GM12878 (cell line): Measurements from ENCODE around the gene IL26. TPM values are rescaled to one million over a fixed set of nuclear protein-coding genes. Genes with fewer than 3 reads are reported as not detected.
"Not testable (repeated sequence)": the region's sequence is repeated elsewhere in the genome, so short reads cannot be mapped to it uniquely, and the experiment has no call there.

ENCODE experiments used
- ATAC-seq: fragments of 200-7000 bp; cut with Tn5 transposase; 3 replicates; pipeline ENCODE4 v1.9.1; 2020; ENCODE audit warnings: mild to moderate bottlenecking, moderate library complexity
- BruUV-seq: library from RNA; stranded (reverse); fragments of 400-500 nt; replicated peaks from 2 replicates; lab custom pipeline; 2021; lab: Mats Ljungman, UMichigan
- CTCF ChIA-PET: fragments of 300-600 bp; sonication (Branson Sonifier 250); formaldehyde crosslinking; extraction: SDS; loops from one replicate; lab custom pipeline; 2021; ENCODE audit warnings: inconsistent platforms; lab: Yijun Ruan, JAX
- POLR2A ChIA-PET: fragments of 350-600 bp; formaldehyde crosslinking; extraction: SDS; loops from one replicate; lab custom pipeline; 2021; ENCODE audit warnings: inconsistent platforms; lab: Charles Lee
- RAD21 ChIA-PET: fragments of 300-600 bp; sonication (Branson Sonifier 250); formaldehyde crosslinking; loops from one replicate; lab custom pipeline; 2023; ENCODE audit warnings: antibody characterized with exemption; ENCODE audit not compliant: unreplicated experiment; lab: Charles Lee
- SMC1A ChIA-PET: fragments of 300-600 bp; sonication (Branson Sonifier 250); formaldehyde crosslinking; loops from one replicate; lab custom pipeline; 2023; ENCODE audit not compliant: unreplicated experiment, uncharacterized antibody; lab: Charles Lee
- DNase-seq: peaks from one replicate; pipeline ENCODE4 v3.0.0-alpha.2; 2011; ENCODE audit warnings: low read depth, low spot score
- FAIRE-seq: peaks from 3 replicates; lab custom pipeline; 2011; peaks lifted over from hg19 to GRCh38; lab: Jason Lieb, UNC
- H2AFZ ChIP-seq: 2 replicates; pipeline ENCODE4 v1.6.0; 2011; ENCODE audit warnings: low read depth, low read length, control low read depth; ENCODE audit not compliant: control insufficient read depth
- H3K27ac ChIP-seq: 2 replicates; pipeline ENCODE4 v1.5.1; 2011; ENCODE audit warnings: control low read depth; ENCODE audit not compliant: control insufficient read depth, insufficient read depth
- H3K27me3 ChIP-seq, 2 experiments: replicated peaks in 1 of 2; 2 replicates each; pipeline versions ENCODE4 v1.6.0 to v1.6.1; 2011; ENCODE audit warnings: low read length in 1 of 2; ENCODE audit not compliant: control insufficient read depth in 2 of 2, insufficient read depth in 2 of 2
- H3K36me3 ChIP-seq, 2 experiments: 2 replicates each; pipeline ENCODE4 v1.5.1; 2011; ENCODE audit warnings: low read length in 1 of 2; ENCODE audit not compliant: control insufficient read depth in 2 of 2, insufficient read depth in 2 of 2
- H3K4me1 ChIP-seq: 2 replicates; pipeline ENCODE4 v1.6.1; 2011; ENCODE audit warnings: mild to moderate bottlenecking, low read length, moderate library complexity, mixed read lengths; ENCODE audit not compliant: control insufficient read depth, insufficient read depth
- H3K4me2 ChIP-seq: 2 replicates; pipeline ENCODE4 v1.6.0; 2011; ENCODE audit warnings: control low read depth; ENCODE audit not compliant: control insufficient read depth, insufficient read depth
- H3K4me3 ChIP-seq: fragments of 200-600 bp; sonication (generic); 2 replicates; pipeline ENCODE4 v1.5.1; 2016
- H3K79me2 ChIP-seq: 2 replicates; pipeline ENCODE4 v1.6.0; 2011; ENCODE audit warnings: low read length; ENCODE audit not compliant: control insufficient read depth, insufficient read depth
- H3K9ac ChIP-seq: 2 replicates; pipeline ENCODE4 v1.8.0; 2011; ENCODE audit warnings: low read length, control low read depth, mixed read lengths; ENCODE audit not compliant: control insufficient read depth, insufficient read depth
- H3K9me3 ChIP-seq: replicated peaks from 3 replicates; pipeline ENCODE4 v1.5.1; 2011; ENCODE audit warnings: mild to moderate bottlenecking, low read length; ENCODE audit not compliant: control insufficient read depth, insufficient read depth
- H4K20me1 ChIP-seq: 2 replicates; pipeline ENCODE4 v1.6.0; 2011; ENCODE audit not compliant: control insufficient read depth, insufficient read depth
- CREM ChIP-seq: IDR thresholded peaks from 2 replicates; pipeline ENCODE4 v1.6.1; 2014; ENCODE audit warnings: antibody characterized with exemption, low read depth
- JUNB ChIP-seq: IDR thresholded peaks from 2 replicates; pipeline ENCODE4 v1.6.1; 2016; ENCODE audit warnings: antibody characterized with exemption, mild to moderate bottlenecking
- MTA3 ChIP-seq: IDR thresholded peaks from 2 replicates; pipeline ENCODE4 v1.6.1; 2012; ENCODE audit warnings: low read length, inconsistent platforms, borderline replicate concordance
- MYC ChIP-seq: IDR thresholded peaks from 2 replicates; pipeline ENCODE4 v1.6.1; 2011; ENCODE audit warnings: mild to moderate bottlenecking, low read length, moderate library complexity, inconsistent platforms; ENCODE audit not compliant: insufficient read depth, insufficient replicate concordance, insufficient read length, severe bottlenecking
- NFIC ChIP-seq: IDR thresholded peaks from 2 replicates; pipeline ENCODE4 v1.6.1; 2012; ENCODE audit warnings: low read depth, mild to moderate bottlenecking, inconsistent platforms, low read length, moderate library complexity
- RAD21 ChIP-seq: IDR thresholded peaks from 2 replicates; pipeline ENCODE4 v1.6.1; 2011; ENCODE audit warnings: mild to moderate bottlenecking, low read depth, low read length, moderate library complexity; ENCODE audit not compliant: insufficient read depth
- RFX5 ChIP-seq: IDR thresholded peaks from 2 replicates; pipeline ENCODE4 v1.6.1; 2011; ENCODE audit warnings: low read depth, low read length, improper control_type of control experiment
- SIN3A ChIP-seq: IDR thresholded peaks from 2 replicates; pipeline ENCODE4 v1.6.1; 2012; ENCODE audit warnings: low read depth, low read length, improper control_type of control experiment
- SMAD5 ChIP-seq: IDR thresholded peaks from 2 replicates; pipeline ENCODE4 v1.6.1; 2016; ENCODE audit warnings: antibody characterized with exemption, low read depth
- ZNF24 ChIP-seq: fragments of 450-650 bp; IDR thresholded peaks from 2 replicates; pipeline ENCODE4 v1.6.1; 2017; ENCODE audit warnings: antibody characterized with exemption, mild to moderate bottlenecking
- WGBS: methylation state at CpG from one replicate; pipeline ENCODE4 v1.1.6; 2016; ENCODE audit warnings: low lambda C conversion rate; ENCODE audit not compliant: insufficient replicate concordance, insufficient coverage; ENCODE audit errors: missing lambda C conversion rate; 5-methylcytosine and 5-hydroxymethylcytosine counted together
- in situ Hi-C: fragments of 300-500 bp; cut with MboI; formaldehyde crosslinking; loops from 9 replicates; pipeline ENCODE4 v1.14.3; 2018; ENCODE audit warnings: mixed read lengths
- intact Hi-C: fragments of 100-400 bp; cut with micrococcal nuclease; formaldehyde crosslinking; loops from one replicate; pipeline ENCODE4 v1.14.2; 2022; ENCODE audit not compliant: unreplicated experiment
- polyA plus RNA-seq, 11 experiments: library from polyadenylated mRNA; depleted of rRNA in 4 of 11; unstranded in 6 of 11; stranded (reverse) in 5 of 11; fragments of >200 nt; fragmentation: Nextera tagmentation in 4 of 11; fragmentation: Illumina TruSeq in 1 of 11; extraction: Ambion mirVana in 4 of 11; extraction: Trizol in 1 of 11; gene quantifications; 1 replicate in 1 of 11; 2 replicates in 10 of 11; pipeline versions ENCODE4 v1.2.1 to v1.2.3, GENCODE V29; 2011 to 2016; ENCODE audit warnings: inconsistent platforms in 2 of 11, missing spikeins in 2 of 11, low read depth in 1 of 11
- total RNA-seq, 4 experiments: library from RNA; depleted of rRNA in 3 of 4; stranded (reverse); fragments of >200 nt in 3 of 4; fragmentation: Illumina TruSeq in 1 of 4; extraction: Trizol in 1 of 4; gene quantifications; 2 replicates each; pipeline versions ENCODE4 v1.2.1 to v1.2.3, GENCODE V29; 2013 to 2021
- TF ChIP-seq, protein P1 (sequence below): IDR thresholded peaks from 2 replicates; pipeline ENCODE4 v1.6.1; 2011; ENCODE audit warnings: borderline replicate concordance, low read depth, mild to moderate bottlenecking, moderate library complexity, mixed read lengths, low read length; ENCODE audit not compliant: insufficient read depth; ENCODE audit errors: extremely low read length
- TF ChIP-seq, protein P2 (sequence below): IDR thresholded peaks from 2 replicates; pipeline ENCODE4 v1.6.1; 2011; ENCODE audit warnings: mild to moderate bottlenecking, low read depth, low read length, moderate library complexity; ENCODE audit not compliant: insufficient replicate concordance
- TF ChIP-seq, protein P3 (sequence below): IDR thresholded peaks from 2 replicates; pipeline ENCODE4 v1.6.1; 2012; ENCODE audit warnings: mild to moderate bottlenecking, low read depth, low read length
- TF ChIP-seq, protein P4 (sequence below): IDR thresholded peaks from 2 replicates; pipeline ENCODE4 v1.6.1; 2011; ENCODE audit warnings: borderline replicate concordance, low read depth, mild to moderate bottlenecking, moderate library complexity, low read length; ENCODE audit not compliant: insufficient read depth, poor library complexity, severe bottlenecking

The IL26 gene
- total and polyA plus RNA-seq, 10 of the 15 experiments (the other 5 are each of a cell fraction or from before 2014, with no cell fraction given): not detected

DNA sequence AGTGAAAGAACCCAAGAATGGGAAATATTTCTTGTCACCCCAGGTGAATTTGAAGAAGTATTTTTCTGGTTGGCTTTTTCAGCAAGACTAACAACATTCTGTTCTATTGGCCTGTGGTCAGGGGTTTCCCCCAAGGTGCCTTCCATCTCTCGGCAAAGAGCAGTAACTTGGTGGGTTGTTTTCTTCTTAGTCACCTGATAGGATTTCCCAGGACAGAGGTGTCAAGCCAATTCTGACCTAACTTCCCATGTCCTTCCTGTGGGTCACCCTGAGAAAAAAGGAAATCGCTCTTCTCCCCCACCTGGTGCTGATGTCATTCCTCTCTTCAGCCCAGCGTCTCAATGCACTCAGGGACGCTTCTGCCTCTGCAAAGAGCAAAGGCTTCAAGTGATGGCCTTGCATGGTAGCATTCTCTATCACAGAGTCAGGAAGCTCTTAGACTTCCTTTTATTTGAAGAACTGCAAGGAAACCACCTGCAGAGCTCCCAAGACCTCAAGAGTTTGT lies 50.0 kb downstream of the IL26 start (continued):
- TF ChIP-seq, protein P1, sequence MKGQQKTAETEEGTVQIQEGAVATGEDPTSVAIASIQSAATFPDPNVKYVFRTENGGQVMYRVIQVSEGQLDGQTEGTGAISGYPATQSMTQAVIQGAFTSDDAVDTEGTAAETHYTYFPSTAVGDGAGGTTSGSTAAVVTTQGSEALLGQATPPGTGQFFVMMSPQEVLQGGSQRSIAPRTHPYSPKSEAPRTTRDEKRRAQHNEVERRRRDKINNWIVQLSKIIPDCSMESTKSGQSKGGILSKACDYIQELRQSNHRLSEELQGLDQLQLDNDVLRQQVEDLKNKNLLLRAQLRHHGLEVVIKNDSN: no peak
- TF ChIP-seq MYC (no peak), SIN3A (no peak), JUNB (peak; percentile 35; the same call in 1 of the 2 replicates), ZNF24 (no peak), NFIC (peak; percentile 68; the same call in 1 of the 2 replicates), CREM (peak; percentile 63; the same call in 1 of the 2 replicates), RAD21 (no peak), SMAD5 (no peak), MTA3 (no peak), RFX5 (no peak)
- TF ChIP-seq, protein P2, sequence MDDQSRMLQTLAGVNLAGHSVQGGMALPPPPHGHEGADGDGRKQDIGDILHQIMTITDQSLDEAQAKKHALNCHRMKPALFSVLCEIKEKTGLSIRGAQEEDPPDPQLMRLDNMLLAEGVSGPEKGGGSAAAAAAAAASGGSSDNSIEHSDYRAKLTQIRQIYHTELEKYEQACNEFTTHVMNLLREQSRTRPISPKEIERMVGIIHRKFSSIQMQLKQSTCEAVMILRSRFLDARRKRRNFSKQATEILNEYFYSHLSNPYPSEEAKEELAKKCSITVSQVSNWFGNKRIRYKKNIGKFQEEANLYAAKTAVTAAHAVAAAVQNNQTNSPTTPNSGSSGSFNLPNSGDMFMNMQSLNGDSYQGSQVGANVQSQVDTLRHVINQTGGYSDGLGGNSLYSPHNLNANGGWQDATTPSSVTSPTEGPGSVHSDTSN: no peak
- TF ChIP-seq, protein P3, sequence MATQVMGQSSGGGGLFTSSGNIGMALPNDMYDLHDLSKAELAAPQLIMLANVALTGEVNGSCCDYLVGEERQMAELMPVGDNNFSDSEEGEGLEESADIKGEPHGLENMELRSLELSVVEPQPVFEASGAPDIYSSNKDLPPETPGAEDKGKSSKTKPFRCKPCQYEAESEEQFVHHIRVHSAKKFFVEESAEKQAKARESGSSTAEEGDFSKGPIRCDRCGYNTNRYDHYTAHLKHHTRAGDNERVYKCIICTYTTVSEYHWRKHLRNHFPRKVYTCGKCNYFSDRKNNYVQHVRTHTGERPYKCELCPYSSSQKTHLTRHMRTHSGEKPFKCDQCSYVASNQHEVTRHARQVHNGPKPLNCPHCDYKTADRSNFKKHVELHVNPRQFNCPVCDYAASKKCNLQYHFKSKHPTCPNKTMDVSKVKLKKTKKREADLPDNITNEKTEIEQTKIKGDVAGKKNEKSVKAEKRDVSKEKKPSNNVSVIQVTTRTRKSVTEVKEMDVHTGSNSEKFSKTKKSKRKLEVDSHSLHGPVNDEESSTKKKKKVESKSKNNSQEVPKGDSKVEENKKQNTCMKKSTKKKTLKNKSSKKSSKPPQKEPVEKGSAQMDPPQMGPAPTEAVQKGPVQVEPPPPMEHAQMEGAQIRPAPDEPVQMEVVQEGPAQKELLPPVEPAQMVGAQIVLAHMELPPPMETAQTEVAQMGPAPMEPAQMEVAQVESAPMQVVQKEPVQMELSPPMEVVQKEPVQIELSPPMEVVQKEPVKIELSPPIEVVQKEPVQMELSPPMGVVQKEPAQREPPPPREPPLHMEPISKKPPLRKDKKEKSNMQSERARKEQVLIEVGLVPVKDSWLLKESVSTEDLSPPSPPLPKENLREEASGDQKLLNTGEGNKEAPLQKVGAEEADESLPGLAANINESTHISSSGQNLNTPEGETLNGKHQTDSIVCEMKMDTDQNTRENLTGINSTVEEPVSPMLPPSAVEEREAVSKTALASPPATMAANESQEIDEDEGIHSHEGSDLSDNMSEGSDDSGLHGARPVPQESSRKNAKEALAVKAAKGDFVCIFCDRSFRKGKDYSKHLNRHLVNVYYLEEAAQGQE: no peak
- TF ChIP-seq, protein P4, sequence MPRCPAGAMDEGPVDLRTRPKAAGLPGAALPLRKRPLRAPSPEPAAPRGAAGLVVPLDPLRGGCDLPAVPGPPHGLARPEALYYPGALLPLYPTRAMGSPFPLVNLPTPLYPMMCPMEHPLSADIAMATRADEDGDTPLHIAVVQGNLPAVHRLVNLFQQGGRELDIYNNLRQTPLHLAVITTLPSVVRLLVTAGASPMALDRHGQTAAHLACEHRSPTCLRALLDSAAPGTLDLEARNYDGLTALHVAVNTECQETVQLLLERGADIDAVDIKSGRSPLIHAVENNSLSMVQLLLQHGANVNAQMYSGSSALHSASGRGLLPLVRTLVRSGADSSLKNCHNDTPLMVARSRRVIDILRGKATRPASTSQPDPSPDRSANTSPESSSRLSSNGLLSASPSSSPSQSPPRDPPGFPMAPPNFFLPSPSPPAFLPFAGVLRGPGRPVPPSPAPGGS: peak; percentile 36

DNA sequence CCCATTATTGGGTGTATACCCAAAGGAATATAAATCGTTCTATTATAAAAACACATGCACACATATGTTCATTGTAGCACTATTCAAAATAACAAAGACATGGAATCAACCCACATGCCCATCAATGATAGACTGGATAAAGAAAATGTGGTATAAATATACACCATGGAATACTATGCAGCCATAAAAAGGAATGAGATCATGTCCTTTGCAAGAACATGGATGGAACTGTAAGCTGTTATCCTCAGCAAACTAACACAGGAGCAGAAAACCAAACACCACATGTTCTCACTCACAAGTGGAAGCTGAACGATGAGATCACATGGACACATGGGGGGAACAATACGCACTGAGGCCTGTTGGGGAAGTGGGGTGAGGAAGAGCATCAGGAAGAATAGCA lies 50.8 kb downstream of the IL26 start:
- H3K4me1 ChIP-seq, BruUV-seq, H4K20me1 ChIP-seq, POLR2A ChIA-PET, H2AFZ ChIP-seq, H3K27me3 ChIP-seq, ATAC-seq, RAD21 ChIA-PET, H3K9ac ChIP-seq, H3K4me2 ChIP-seq, in situ Hi-C loops, H3K27ac ChIP-seq, DNase-seq, H3K79me2 ChIP-seq, intact Hi-C loops, H3K36me3 ChIP-seq, SMC1A ChIA-PET, H3K9me3 ChIP-seq, H3K4me3 ChIP-seq: not testable (repeated sequence)
- CTCF ChIA-PET: interaction anchor here (1.4 kb wide), 1 partner anchor 61 kb away, joined by 3 read pairs; no protein-coding TSS in a partner anchor
- peak; percentile 13 for FAIRE-seq
- 90% methylated on average over 3 of the region's 3 CpGs for WGBS
